K562 (cell line): Measurements from ENCODE around the gene CSNK1G1. TPM values are rescaled to one million over a fixed set of nuclear protein-coding genes. Genes with fewer than 3 reads are reported as not detected.

Source experiments
- ATAC-seq: fragments of 200-7000 bp; cut with Tn5 transposase; 3 replicates; pipeline ENCODE4 v1.9.1; 2020; ENCODE audit warnings: moderate library complexity
- BruUV-seq: library from RNA; stranded (reverse); fragments of 400-500 nt; replicated peaks from 2 replicates; lab custom pipeline; 2021; lab: Mats Ljungman, UMichigan
- CTCF ChIA-PET: fragments of 300-600 bp; formaldehyde crosslinking; extraction: SDS; loops from one replicate; lab custom pipeline; 2021; ENCODE audit warnings: low intra/inter-chr PET ratio; lab: Yijun Ruan, JAX
- POLR2A ChIA-PET: fragments of 300-600, 350-650 bp; sonication (Branson Sonifier 250); formaldehyde crosslinking; extraction: SDS; loops from one replicate; lab custom pipeline; 2021; ENCODE audit warnings: antibody characterized with exemption, inconsistent platforms; lab: Yijun Ruan, JAX
- DNase-seq, 4 experiments: peaks; one replicate each; pipeline versions ENCODE4 v3.0.0 to v3.0.0-alpha.2; 2011 to 2018; ENCODE audit warnings: low spot score in 3 of 4, mixed read lengths in 3 of 4; ENCODE audit errors: extremely low read depth in 1 of 4
- FAIRE-seq: peaks from 2 replicates; lab custom pipeline; 2011; peaks lifted over from hg19 to GRCh38; lab: Jason Lieb, UNC
- H2AFZ ChIP-seq: 2 replicates; pipeline ENCODE4 v1.6.0; 2011; ENCODE audit warnings: low read depth, low read length, control low read depth, inconsistent platforms
- H3K27ac ChIP-seq: fragments of 200-600 bp; 3 replicates; pipeline ENCODE4 v1.8.0; 2011; ENCODE audit warnings: low read depth, mild to moderate bottlenecking, control low read depth, inconsistent platforms, low read length, moderate library complexity, mixed read lengths; ENCODE audit errors: extremely low read depth
- H3K27me3 ChIP-seq, 2 experiments: fragments of 300-600 bp in 1 of 2; 2 replicates in 1 of 2; 3 replicates in 1 of 2; pipeline versions ENCODE4 v1.6.0 to v1.8.0; 2011; ENCODE audit warnings: inconsistent platforms in 2 of 2, low read length in 2 of 2, mild to moderate bottlenecking in 1 of 2, mixed read lengths in 1 of 2, moderate library complexity in 1 of 2; ENCODE audit not compliant: control insufficient read depth in 2 of 2, insufficient read depth in 2 of 2
- H3K36me3 ChIP-seq: fragments of 300-600 bp; 3 replicates; pipeline ENCODE4 v1.8.0; 2011; ENCODE audit warnings: mild to moderate bottlenecking, low read length, inconsistent platforms; ENCODE audit not compliant: control insufficient read depth, insufficient read depth
- H3K4me1 ChIP-seq, 2 experiments: fragments of 200-600 bp in 1 of 2; replicated peaks in 1 of 2; 2 replicates in 1 of 2; 3 replicates in 1 of 2; pipeline versions ENCODE4 v1.5.1 to v1.8.0; 2011; ENCODE audit warnings: inconsistent platforms in 2 of 2, low read length in 2 of 2, mild to moderate bottlenecking in 1 of 2, mixed read lengths in 1 of 2, moderate library complexity in 1 of 2; ENCODE audit not compliant: control insufficient read depth in 2 of 2, insufficient read depth in 2 of 2
- H3K4me2 ChIP-seq: 2 replicates; pipeline ENCODE4 v1.6.1; 2011; ENCODE audit warnings: low read length, control low read depth, inconsistent platforms, mixed read lengths; ENCODE audit not compliant: insufficient read depth
- H3K4me3 ChIP-seq: fragments of 200-600 bp; sonication (generic), shearing (Covaris generic); 2 replicates; pipeline ENCODE4 v1.5.1; 2016; ENCODE audit warnings: control low read depth, inconsistent platforms
- H3K79me2 ChIP-seq: fragments of 200-600 bp; 3 replicates; pipeline ENCODE4 v1.8.0; 2011; ENCODE audit warnings: low read length, inconsistent platforms; ENCODE audit not compliant: control insufficient read depth, insufficient read depth
- H3K9ac ChIP-seq, 2 experiments: 2 replicates each; pipeline versions ENCODE4 v1.6.0 to v1.6.1; 2011; ENCODE audit warnings: low read depth in 2 of 2, low read length in 2 of 2, control low read depth in 1 of 2, inconsistent platforms in 1 of 2, mild to moderate bottlenecking in 1 of 2, mixed read lengths in 1 of 2; ENCODE audit not compliant: insufficient read depth in 1 of 2
- H3K9me1 ChIP-seq: one replicate; pipeline ENCODE4 v1.6.0; 2011; ENCODE audit warnings: inconsistent platforms, mild to moderate bottlenecking, low read length, moderate library complexity; ENCODE audit not compliant: control insufficient read depth, insufficient read depth
- H3K9me3 ChIP-seq: replicated peaks from 2 replicates; pipeline ENCODE4 v1.5.1; 2011; ENCODE audit warnings: low read depth, low read length, inconsistent platforms; ENCODE audit not compliant: control insufficient read depth, insufficient read depth
- H4K20me1 ChIP-seq: replicated peaks from 2 replicates; pipeline ENCODE4 v1.6.1; 2011; ENCODE audit warnings: low read length, inconsistent platforms, mixed read lengths; ENCODE audit not compliant: control insufficient read depth, insufficient read depth
- BRD4 ChIP-seq: fragments of 200-600 bp; sonication (generic); IDR thresholded peaks from 2 replicates; pipeline ENCODE4 v1.6.1; 2017; ENCODE audit warnings: inconsistent platforms
- CBFA2T2 ChIP-seq: fragments of 450-650 bp; conservative IDR thresholded peaks from 2 replicates; pipeline ENCODE4 v1.6.1; 2017; ENCODE audit warnings: mild to moderate bottlenecking
- CBX1 ChIP-seq: sonication (generic); IDR thresholded peaks from 2 replicates; pipeline ENCODE4 v1.6.1; 2016; ENCODE audit warnings: antibody characterized with exemption, low read depth, mild to moderate bottlenecking
- CBX8 ChIP-seq: fragments of 200-600 bp; sonication (generic); IDR thresholded peaks from 2 replicates; pipeline ENCODE4 v1.6.1; 2012; ENCODE audit warnings: borderline replicate concordance, mixed run types, low read depth, mild to moderate bottlenecking, moderate library complexity, mixed read lengths, low read length, control low read depth, inconsistent platforms; ENCODE audit not compliant: poor library complexity, severe bottlenecking; ENCODE audit errors: extremely low read depth
- E2F4 ChIP-seq: sonication (generic); formaldehyde crosslinking; IDR thresholded peaks from 2 replicates; pipeline ENCODE4 v1.8.0; 2022; ENCODE audit warnings: mild to moderate bottlenecking, low read depth, missing genetic modification reagents
- HMBOX1 ChIP-seq: sonication (generic); IDR thresholded peaks from 2 replicates; pipeline ENCODE4 v1.6.1; 2016
- NR2F6 ChIP-seq: fragments of 450-650 bp; formaldehyde crosslinking; IDR thresholded peaks from 2 replicates; pipeline ENCODE4 v1.4.0; 2020; ENCODE audit warnings: mild to moderate bottlenecking
- PCBP1 ChIP-seq: fragments of 200-400 bp; formaldehyde crosslinking; IDR thresholded peaks from 2 replicates; pipeline ENCODE4 v1.6.1; 2018; ENCODE audit warnings: mild to moderate bottlenecking, low read depth, low read length; ENCODE audit not compliant: poor library complexity, severe bottlenecking
- PRMT5 ChIP-seq: sonication (generic); formaldehyde crosslinking; IDR thresholded peaks from 2 replicates; pipeline ENCODE4 v1.5.0; 2020; ENCODE audit warnings: missing genetic modification reagents
- SRSF3 ChIP-seq: fragments of 200-400 bp; formaldehyde crosslinking; IDR thresholded peaks from 2 replicates; pipeline ENCODE4 v1.6.1; 2016; ENCODE audit warnings: mild to moderate bottlenecking, low read length, moderate library complexity; ENCODE audit not compliant: insufficient read depth
- XRCC5 ChIP-seq: fragments of 200-400 bp; formaldehyde crosslinking; IDR thresholded peaks from 2 replicates; pipeline ENCODE4 v1.6.1; 2017; ENCODE audit warnings: low read depth, mild to moderate bottlenecking, low read length
- ZNF311 ChIP-seq: fragments of 250-450 bp; sonication (Bioruptor Pico); IDR thresholded peaks from 2 replicates; pipeline ENCODE4 v1.4.0; 2020; ENCODE audit warnings: mild to moderate bottlenecking, moderate library complexity
- ZNF584 ChIP-seq: fragments of 200-800 bp; sonication (Bioruptor generic); IDR thresholded peaks from 2 replicates; pipeline ENCODE4 v1.6.1; 2016; ENCODE audit warnings: low read depth, mild to moderate bottlenecking, missing genetic modification characterization, missing compliant biosample characterization
- WGBS: fragments of 100-300 bp; shearing (Covaris generic); methylation state at CpG from one replicate; pipeline ENCODE4 v1.1.6; 2016; ENCODE audit warnings: low coverage, mixed read lengths; ENCODE audit not compliant: insufficient coverage; ENCODE audit errors: missing lambda C conversion rate; 5-methylcytosine and 5-hydroxymethylcytosine counted together
- in situ Hi-C: fragments of 300-500 bp; cut with MboI; formaldehyde crosslinking; loops from 4 replicates; pipeline ENCODE4 v1.15.0; 2018; ENCODE audit warnings: inconsistent platforms, mixed read lengths
- intact Hi-C: fragments of 100-400 bp; cut with micrococcal nuclease; formaldehyde crosslinking; loops from 2 replicates; pipeline ENCODE4 v1.14.2; 2022
- polyA plus RNA-seq, 8 experiments: library from polyadenylated mRNA; depleted of rRNA in 4 of 8; stranded (reverse) in 5 of 8; unstranded in 3 of 8; fragments of >200 nt; fragmentation: Nextera tagmentation in 2 of 8; fragmentation: Illumina TruSeq in 1 of 8; extraction: Ambion mirVana in 2 of 8; extraction: Trizol in 1 of 8; gene quantifications; 2 replicates each; pipeline versions ENCODE4 v1.2.1 to v1.2.3, GENCODE V29; 2011 to 2014; ENCODE audit warnings: inconsistent platforms in 1 of 8, missing spikeins in 1 of 8
- total RNA-seq, 7 experiments: library from RNA; depleted of rRNA in 6 of 7; stranded (reverse); fragments of >200 nt in 6 of 7; fragmentation: Illumina TruSeq in 2 of 7; extraction: Trizol in 2 of 7; gene quantifications; 2 replicates each; pipeline versions ENCODE4 v1.2.1 to v1.2.3, GENCODE V29; 2011 to 2021; ENCODE audit warnings: low replicate concordance in 1 of 7
- TF ChIP-seq, protein P1 (sequence below): fragments of 200-400 bp; formaldehyde crosslinking; IDR thresholded peaks from 2 replicates; pipeline ENCODE4 v1.6.1; 2017; ENCODE audit warnings: mild to moderate bottlenecking, low read depth, low read length, moderate library complexity

Gene CSNK1G1
- total and polyA plus RNA-seq, 9 of the 15 experiments (the other 6 are each of a cell fraction or from before 2014, with no cell fraction given) = 4.5 to 18.5 (median 9.5) TPM

DNA sequence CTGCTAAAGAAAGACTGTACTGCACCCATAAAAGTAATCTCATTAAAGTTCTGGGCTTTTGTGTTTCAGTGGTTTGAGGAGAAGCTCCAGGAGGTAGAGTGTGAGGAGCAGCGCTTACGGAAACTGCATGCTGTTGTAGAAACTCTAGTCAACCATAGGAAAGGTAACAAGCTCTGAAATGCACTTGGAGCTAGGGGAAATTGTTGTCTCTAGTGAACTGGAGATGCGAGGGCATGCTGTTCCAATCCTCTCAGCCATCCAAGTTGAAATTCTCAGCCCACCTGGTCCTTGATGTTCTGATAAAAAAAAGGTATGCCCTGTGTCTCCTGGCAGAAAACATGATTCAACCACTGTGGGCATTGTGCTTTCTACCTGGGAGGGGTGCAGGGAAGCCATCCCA lies 225.8 kb downstream of the CSNK1G1 start:
- intact Hi-C loops (no loop called here), in situ Hi-C loops (no loop called here)
- Histone ChIP-seq H3K27ac (no peak overlapping the region), H3K9me3 (no peaks in the 10 kb centered on the region), H3K4me3 (no peak overlapping the region), H2AFZ (no peak overlapping the region), H3K9ac (no peak overlapping the region), H3K36me3 (peaks cover 89% of the 10 kb centered on the region), H3K27me3 (no peaks in the 10 kb centered on the region), H3K9me1 (no peaks in the 10 kb centered on the region), H3K4me1 (peaks cover 0 to 4% of the 10 kb centered on the region in 2 experiments; a peak in 1 of 5 replicates), H3K79me2 (no peaks in the 10 kb centered on the region), H4K20me1 (no peaks in the 10 kb centered on the region; the same call in 1 of the 2 replicates), H3K4me2 (no peak overlapping the region)
- WGBS = 92% methylated on average over 3 of the region's 3 CpGs
- CTCF ChIA-PET = no interaction called here
- DNase-seq (no peak), FAIRE-seq (no peak), ATAC-seq (no peak)
- BruUV-seq = no TSS peak
- no peak for TF ChIP-seq PRMT5 (CRISPR knock-in tag)
- TF ChIP-seq CBX8 = no peak
- no peak for TF ChIP-seq XRCC5
- TF ChIP-seq NR2F6 (CRISPR knock-in tag) = no peak
- no peak for TF ChIP-seq ZNF584 (CRISPR knock-in tag)
- TF ChIP-seq, protein P1, sequence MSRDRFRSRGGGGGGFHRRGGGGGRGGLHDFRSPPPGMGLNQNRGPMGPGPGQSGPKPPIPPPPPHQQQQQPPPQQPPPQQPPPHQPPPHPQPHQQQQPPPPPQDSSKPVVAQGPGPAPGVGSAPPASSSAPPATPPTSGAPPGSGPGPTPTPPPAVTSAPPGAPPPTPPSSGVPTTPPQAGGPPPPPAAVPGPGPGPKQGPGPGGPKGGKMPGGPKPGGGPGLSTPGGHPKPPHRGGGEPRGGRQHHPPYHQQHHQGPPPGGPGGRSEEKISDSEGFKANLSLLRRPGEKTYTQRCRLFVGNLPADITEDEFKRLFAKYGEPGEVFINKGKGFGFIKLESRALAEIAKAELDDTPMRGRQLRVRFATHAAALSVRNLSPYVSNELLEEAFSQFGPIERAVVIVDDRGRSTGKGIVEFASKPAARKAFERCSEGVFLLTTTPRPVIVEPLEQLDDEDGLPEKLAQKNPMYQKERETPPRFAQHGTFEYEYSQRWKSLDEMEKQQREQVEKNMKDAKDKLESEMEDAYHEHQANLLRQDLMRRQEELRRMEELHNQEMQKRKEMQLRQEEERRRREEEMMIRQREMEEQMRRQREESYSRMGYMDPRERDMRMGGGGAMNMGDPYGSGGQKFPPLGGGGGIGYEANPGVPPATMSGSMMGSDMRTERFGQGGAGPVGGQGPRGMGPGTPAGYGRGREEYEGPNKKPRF = no peak
- TF ChIP-seq E2F4 (CRISPR knock-in tag) = no peak
- TF ChIP-seq PCBP1 = no peak
- TF ChIP-seq SRSF3 = no peak
- no peak for TF ChIP-seq ZNF311 (CRISPR knock-in tag)
- TF ChIP-seq CBFA2T2 = no peak
- no peak for TF ChIP-seq BRD4
- TF ChIP-seq HMBOX1 = no peak
- no peak for TF ChIP-seq CBX1
- POLR2A ChIA-PET = interaction anchor here (0.6 to 5.9 kb wide), 4 partner anchors 8 to 37 kb away, joined by 3 to 34 read pairs (median 3); partner anchors contain the start of gene CIAO2A
